ENCODE measurements around the gene CHN2.

The CHN2 gene

DNA sequence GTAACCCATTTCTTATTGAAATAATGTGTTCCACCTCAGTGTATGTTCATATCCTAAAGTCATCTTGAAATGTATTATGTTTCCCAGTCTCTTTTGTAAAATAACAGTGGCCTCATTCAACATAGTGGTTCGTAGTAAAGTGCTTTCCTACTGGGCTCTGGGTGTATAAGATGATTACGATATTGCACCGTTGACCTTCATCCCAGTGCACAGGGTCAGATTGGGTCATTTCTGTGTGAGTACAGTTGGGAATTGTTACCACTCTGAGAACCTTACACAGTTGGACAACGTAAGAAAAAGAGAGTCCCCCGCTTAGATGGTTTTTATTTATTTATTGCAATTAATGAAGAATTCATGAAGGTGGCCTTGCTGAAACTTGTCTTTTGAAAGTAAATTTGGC lies 135.6 kb downstream of the CHN2 start:
- Histone ChIP-seq H2AFZ (no peak overlapping the region), H3K4me1 (no peaks in the 10 kb centered on the region), H3K27me3 (ENCODE audit: control insufficient read depth, insufficient read depth, low read length) (no peaks in the 10 kb centered on the region), H3K4me2 (ENCODE audit: low read length) (no peak overlapping the region), H3K27ac (no peak overlapping the region), H3K9me3 (ENCODE audit: control insufficient read depth, low read length) (no peaks in the 10 kb centered on the region), H3K4me3 (ENCODE audit: low read depth, low read length) (no peak overlapping the region), H3K36me3 (ENCODE audit: control insufficient read depth, insufficient read depth, low read length) (no peaks in the 10 kb centered on the region), H3K9ac (no peak overlapping the region), H3K79me2 (no peaks in the 10 kb centered on the region)
- TF ChIP-seq, protein P1, sequence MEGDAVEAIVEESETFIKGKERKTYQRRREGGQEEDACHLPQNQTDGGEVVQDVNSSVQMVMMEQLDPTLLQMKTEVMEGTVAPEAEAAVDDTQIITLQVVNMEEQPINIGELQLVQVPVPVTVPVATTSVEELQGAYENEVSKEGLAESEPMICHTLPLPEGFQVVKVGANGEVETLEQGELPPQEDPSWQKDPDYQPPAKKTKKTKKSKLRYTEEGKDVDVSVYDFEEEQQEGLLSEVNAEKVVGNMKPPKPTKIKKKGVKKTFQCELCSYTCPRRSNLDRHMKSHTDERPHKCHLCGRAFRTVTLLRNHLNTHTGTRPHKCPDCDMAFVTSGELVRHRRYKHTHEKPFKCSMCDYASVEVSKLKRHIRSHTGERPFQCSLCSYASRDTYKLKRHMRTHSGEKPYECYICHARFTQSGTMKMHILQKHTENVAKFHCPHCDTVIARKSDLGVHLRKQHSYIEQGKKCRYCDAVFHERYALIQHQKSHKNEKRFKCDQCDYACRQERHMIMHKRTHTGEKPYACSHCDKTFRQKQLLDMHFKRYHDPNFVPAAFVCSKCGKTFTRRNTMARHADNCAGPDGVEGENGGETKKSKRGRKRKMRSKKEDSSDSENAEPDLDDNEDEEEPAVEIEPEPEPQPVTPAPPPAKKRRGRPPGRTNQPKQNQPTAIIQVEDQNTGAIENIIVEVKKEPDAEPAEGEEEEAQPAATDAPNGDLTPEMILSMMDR (IDR thresholded peaks at IDR 0.05) = no peak

DNA sequence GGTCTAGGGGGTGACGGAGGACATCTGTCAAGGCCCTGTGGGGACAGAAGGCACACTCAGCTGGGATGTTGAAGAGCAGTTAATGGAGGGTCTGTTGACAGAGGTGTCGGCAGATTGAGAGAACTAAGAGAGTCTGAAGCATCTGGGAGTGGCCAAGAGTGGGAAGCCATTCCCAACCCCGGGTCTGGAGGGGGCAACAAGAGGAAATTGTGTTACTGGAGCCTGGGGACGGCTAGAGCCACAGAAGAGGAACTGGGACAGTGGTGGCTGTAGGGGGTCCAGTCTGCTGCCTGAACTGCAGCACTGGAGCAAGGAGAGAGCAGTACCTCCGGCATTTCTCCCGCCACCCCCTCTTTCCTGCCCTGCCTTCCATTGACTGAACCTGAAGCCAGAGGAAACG lies 136.6 kb downstream of the CHN2 start:
- TF ChIP-seq, protein P1 (IDR thresholded peaks at IDR 0.05) = no peak
- Histone ChIP-seq H3K4me2 (ENCODE audit: low read length) (no peak overlapping the region), H3K27me3 (ENCODE audit: control insufficient read depth, insufficient read depth, low read length) (no peaks in the 10 kb centered on the region), H2AFZ (no peak overlapping the region), H3K4me1 (no peaks in the 10 kb centered on the region), H3K9ac (no peak overlapping the region), H3K27ac (no peak overlapping the region), H3K36me3 (ENCODE audit: control insufficient read depth, insufficient read depth, low read length) (no peaks in the 10 kb centered on the region), H3K79me2 (no peaks in the 10 kb centered on the region), H3K4me3 (ENCODE audit: low read depth, low read length) (no peak overlapping the region), H3K9me3 (ENCODE audit: control insufficient read depth, low read length) (no peaks in the 10 kb centered on the region)

DNA sequence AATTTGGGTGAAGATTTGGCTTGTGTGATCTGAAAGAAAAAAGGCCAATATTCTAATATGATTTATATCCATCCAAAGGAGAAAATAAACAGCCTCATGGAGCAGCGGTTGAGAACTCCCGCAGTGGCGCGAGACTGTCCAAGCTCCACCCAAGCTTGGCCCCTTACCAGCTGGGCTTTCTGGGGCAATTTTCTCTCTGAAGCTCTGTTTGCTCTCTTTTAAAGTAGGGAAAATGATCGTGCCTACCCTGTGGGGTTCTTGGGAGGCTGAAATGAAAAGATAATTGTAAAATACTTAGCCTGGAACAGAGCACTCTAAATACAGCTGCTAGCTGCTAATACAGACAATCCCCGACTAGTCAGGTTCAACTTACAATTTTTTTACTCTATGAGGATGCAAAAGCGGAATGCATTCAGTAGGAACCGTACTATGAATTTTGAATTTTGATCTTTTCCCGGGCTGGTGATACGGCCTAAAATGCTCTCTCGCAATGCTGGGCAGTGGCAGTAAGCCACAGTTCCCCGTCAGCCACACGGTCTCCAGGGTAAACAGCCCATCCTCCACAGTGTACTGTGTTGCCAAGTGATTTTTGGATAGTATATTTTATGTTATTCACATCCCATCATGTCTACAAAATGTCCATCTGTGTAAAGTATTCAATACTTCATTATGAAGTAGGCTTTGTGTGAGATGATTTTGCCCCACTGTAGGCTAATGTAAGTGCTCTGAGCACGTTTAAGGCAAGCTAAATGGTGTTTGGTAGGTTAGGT lies 137.7 kb downstream of the CHN2 start:
- Histone ChIP-seq H3K27me3 (ENCODE audit: control insufficient read depth, insufficient read depth, low read length) (no peaks in the 10 kb centered on the region), H3K27ac (no peak overlapping the region), H2AFZ (no peak overlapping the region), H3K36me3 (ENCODE audit: control insufficient read depth, insufficient read depth, low read length) (no peaks in the 10 kb centered on the region), H3K4me3 (ENCODE audit: low read depth, low read length) (no peak overlapping the region), H3K79me2 (no peaks in the 10 kb centered on the region), H3K4me2 (ENCODE audit: low read length) (no peak overlapping the region), H3K4me1 (no peaks in the 10 kb centered on the region), H3K9ac (no peak overlapping the region), H3K9me3 (ENCODE audit: control insufficient read depth, low read length) (no peaks in the 10 kb centered on the region)
- TF ChIP-seq, protein P1 (IDR thresholded peaks at IDR 0.05) = no peak

DNA sequence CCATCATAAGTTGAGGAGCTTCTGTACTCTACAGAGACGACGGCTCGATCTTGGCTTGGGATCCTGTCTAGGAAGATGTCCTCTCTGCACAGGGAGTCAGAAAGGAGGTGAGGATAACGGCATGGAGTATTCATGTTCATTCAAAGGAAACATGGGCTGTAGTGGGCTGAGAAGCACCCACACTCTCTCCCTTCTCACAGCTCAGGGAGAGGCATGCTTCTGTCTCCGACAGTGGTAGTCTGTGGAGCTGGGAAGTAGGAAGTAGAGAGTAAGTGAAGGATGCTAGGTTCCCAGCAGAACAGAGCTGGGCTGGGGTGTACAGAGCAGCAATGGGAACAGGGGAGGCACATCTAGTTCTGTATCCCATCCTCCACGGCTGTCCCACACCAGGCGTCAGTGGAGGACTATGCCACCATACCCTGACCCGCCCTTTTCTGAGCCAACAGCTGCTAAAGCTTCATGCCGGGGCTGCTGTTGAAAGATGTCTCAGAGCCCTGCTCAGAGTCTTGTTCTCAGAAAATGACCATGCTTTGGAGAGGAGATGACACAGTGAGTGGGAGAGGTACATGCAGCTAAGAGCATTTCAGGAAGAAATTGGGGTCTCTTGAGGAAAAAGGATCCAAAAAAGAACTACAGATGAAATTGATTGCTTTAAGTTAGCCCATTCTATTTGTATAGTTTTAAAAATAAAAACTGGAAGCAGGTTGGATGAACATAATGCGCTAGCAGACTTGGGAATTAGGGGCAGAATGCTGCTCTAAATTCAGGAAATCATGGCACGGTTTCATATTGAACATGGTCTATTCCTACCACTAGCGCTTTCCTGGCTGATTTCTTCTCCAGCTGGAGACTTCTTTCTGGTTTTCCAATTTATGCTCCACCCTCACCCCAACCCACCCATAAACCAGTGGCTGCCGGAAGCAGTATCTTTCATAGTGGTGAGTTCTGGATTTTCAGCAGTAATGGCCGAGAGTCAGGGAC lies 138.6 kb downstream of the CHN2 start:
- Histone ChIP-seq H3K9ac (no peak overlapping the region), H3K27me3 (ENCODE audit: control insufficient read depth, insufficient read depth, low read length) (no peaks in the 10 kb centered on the region), H3K4me1 (no peaks in the 10 kb centered on the region), H3K9me3 (ENCODE audit: control insufficient read depth, low read length) (no peaks in the 10 kb centered on the region), H3K27ac (no peak overlapping the region), H3K79me2 (no peaks in the 10 kb centered on the region), H3K4me2 (ENCODE audit: low read length) (no peak overlapping the region), H3K4me3 (ENCODE audit: low read depth, low read length) (no peak overlapping the region), H2AFZ (no peak overlapping the region), H3K36me3 (ENCODE audit: control insufficient read depth, insufficient read depth, low read length) (no peaks in the 10 kb centered on the region)
- TF ChIP-seq, protein P1 (IDR thresholded peaks at IDR 0.05) = no peak

All from parathyroid adenoma (tissue), 2 donors.